Measurements from ENCODE around the gene MTA1.

MTA1 gene

DNA sequence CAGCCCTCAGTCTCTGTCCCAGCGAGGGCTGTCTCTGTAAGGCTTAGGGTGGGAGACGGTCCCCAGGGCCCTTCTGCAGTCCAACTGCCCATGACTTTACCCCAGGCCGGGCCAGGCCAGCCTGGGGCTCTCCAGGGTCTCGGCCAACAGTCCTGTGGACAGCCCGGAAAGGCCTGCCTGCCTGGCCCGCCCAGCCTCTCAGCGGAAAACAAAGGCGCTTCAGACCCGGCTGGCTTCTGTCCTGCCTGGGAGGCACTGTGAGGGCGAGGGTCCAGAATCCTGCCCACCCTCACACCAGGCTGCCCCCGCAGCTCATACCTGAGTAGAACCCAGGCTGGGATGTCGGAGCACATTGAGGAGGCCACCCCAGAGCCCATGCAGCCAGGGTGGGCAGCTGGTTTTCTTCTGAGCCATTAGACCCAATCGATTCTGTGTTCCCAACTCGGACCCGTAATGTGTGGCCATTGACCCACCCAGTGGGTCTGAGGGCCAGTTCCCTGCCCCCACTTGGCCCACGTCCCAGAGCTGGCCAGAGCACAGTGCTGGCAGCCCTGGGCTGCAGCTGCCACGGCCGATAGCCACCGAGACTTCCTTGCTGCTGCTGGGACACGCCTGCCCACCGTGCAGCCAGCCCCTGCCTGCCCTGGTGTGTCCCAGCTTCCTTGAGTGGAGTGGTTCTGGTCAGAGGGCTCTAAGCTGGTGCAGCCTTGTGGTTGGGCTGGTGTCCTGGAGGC lies 56.6 kb downstream of the MTA1 start:
- DNase-seq (ENCODE audit: insufficient read length, low spot score), result no peak
- no peak for TF ChIP-seq CTCF (IDR thresholded peaks at IDR 0.05; ENCODE audit: insufficient read depth, missing control alignments)
- no peak for FAIRE-seq

GRCh38 chr14:105476831-105477659 lies 57.4 kb downstream of the MTA1 start:
- no peak for FAIRE-seq
- TF ChIP-seq CTCF (IDR thresholded peaks at IDR 0.05; ENCODE audit: insufficient read depth, missing control alignments), result no peak
- no peak for DNase-seq (ENCODE audit: insufficient read length, low spot score)

DNA sequence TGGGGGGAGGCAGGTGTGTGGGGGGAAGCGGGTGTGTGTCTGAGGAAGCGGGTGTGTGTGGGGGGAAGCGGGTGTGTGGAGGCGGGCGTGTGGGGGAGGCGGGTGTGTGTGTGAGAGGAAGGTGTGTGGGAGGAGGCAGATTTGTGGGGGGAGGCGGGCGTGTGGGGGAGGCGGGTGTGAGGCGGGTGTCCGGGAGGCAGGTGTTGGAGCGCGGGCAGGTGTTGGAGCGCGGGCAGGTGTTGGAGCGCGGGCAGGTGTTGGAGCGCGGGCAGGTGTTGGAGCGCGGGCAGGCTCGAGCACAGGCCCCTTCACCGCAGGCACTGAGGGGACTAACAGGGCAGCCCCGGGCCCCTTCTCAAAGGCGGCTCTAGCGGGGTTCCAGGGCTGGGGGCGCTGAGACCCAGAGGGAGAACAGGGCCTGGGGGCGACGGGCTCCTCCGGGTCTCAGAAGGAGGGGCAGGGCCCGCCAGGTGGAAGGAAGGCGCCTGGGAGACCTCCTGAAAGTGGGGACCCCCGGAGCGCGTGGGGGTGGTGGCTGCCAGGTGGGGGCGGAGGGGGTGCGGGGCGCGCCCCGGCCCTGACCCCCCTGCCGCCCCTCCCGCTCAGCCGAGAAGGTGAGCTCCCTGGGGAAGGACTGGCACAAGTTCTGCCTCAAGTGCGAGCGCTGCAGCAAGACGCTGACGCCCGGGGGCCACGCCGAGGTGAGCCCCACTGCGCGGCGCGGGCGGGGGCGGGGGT lies 58.2 kb downstream of the MTA1 start:
- DNase-seq (ENCODE audit: insufficient read length, low spot score) (no peak), FAIRE-seq (no peak)
- TF ChIP-seq CTCF (IDR thresholded peaks at IDR 0.05; ENCODE audit: insufficient read depth, missing control alignments), result no peak

- no peak for TF ChIP-seq CTCF (IDR thresholded peaks at IDR 0.05; ENCODE audit: insufficient read depth, missing control alignments)
- DNase-seq (ENCODE audit: insufficient read length, low spot score) (no peak), FAIRE-seq (no peak)
Observed at GRCh38 chr14:105478398-105479251, 59.0 kb downstream of the MTA1 start.

GRCh38 chr14:105479431-105480158 lies 60.0 kb downstream of the MTA1 start:
- TF ChIP-seq CTCF (IDR thresholded peaks at IDR 0.05; ENCODE audit: insufficient read depth, missing control alignments), result no peak
- FAIRE-seq (no peak), DNase-seq (ENCODE audit: insufficient read length, low spot score) (no peak)

DNA sequence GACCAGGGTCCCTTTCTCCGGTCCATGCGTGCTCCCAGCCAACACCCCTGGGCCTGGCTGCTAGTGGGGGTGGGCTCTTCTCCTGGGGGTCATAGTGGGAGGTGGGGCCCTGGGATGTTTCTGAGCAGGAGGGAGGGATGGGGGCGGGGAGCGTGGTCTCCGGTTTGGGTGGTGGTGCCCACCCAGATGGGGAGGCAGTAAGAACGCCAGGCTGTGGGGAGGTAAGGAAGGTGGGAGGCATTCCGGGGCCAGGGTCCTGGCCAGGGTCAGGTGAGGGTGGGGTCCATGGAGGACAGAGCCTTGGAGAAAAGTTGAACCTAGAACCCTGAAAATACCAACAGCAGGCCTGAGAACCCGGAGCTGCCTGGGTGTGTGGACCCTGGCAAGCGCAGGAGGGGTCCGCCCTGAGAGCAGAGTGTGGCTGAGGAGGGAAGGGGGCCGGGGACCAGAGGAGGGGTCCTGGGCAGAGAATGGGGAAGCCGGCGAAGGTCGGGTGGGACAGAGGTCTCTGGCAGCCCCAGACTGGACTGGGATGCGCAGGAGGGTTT lies 60.6 kb downstream of the MTA1 start:
- no peak for DNase-seq (ENCODE audit: insufficient read length, low spot score)
- no peak for FAIRE-seq

More for the DNA sequence above, 60.6 kb downstream of the MTA1 start:
- no peak for TF ChIP-seq CTCF (IDR thresholded peaks at IDR 0.05; ENCODE audit: insufficient read depth, missing control alignments)
